KMS-11 (cell line): Measurements from ENCODE around the gene BMPER.

Experiments
- H2AFZ ChIP-seq: fragments of 200-600 bp; sonication (generic); 2 replicates; pipeline ENCODE4 v1.6.1; 2016; ENCODE audit warnings: antibody characterized with exemption, mixed run types, low read depth
- H3K27ac ChIP-seq: fragments of 200-600 bp; sonication (generic); 2 replicates; pipeline ENCODE4 v1.6.1; 2016; ENCODE audit warnings: mild to moderate bottlenecking, mixed run types
- H3K27me3 ChIP-seq: fragments of 200-600 bp; sonication (generic); 2 replicates; pipeline ENCODE4 v1.6.1; 2017; ENCODE audit warnings: mild to moderate bottlenecking, low read depth, mixed run types, moderate library complexity; ENCODE audit not compliant: insufficient read depth
- H3K36me3 ChIP-seq: fragments of 200-600 bp; sonication (generic); 2 replicates; pipeline ENCODE4 v1.6.1; 2017; ENCODE audit warnings: mild to moderate bottlenecking, mixed run types; ENCODE audit not compliant: insufficient read depth
- H3K4me1 ChIP-seq: fragments of 200-600 bp; sonication (generic); 2 replicates; pipeline ENCODE4 v1.6.1; 2016; ENCODE audit warnings: mild to moderate bottlenecking, low read depth, mixed run types; ENCODE audit not compliant: poor library complexity, severe bottlenecking
- H3K4me2 ChIP-seq: fragments of 200-600 bp; sonication (generic); 2 replicates; pipeline ENCODE4 v1.7.0; 2016; ENCODE audit warnings: mild to moderate bottlenecking, mixed run types
- H3K4me3 ChIP-seq: fragments of 200-600 bp; sonication (generic); IDR thresholded peaks from 2 replicates; pipeline ENCODE4 v1.6.1; 2017; ENCODE audit warnings: low read depth, low read length, mixed read lengths; ENCODE audit not compliant: insufficient read depth
- H3K79me2 ChIP-seq: fragments of 200-600 bp; sonication (generic); 2 replicates; pipeline ENCODE4 v1.6.1; 2016; ENCODE audit warnings: low read depth, mixed run types; ENCODE audit not compliant: insufficient read depth
- H3K9ac ChIP-seq: fragments of 200-600 bp; sonication (generic); 2 replicates; pipeline ENCODE4 v1.6.1; 2016; ENCODE audit warnings: mild to moderate bottlenecking, mixed run types
- H4K20me1 ChIP-seq: fragments of 200-600 bp; sonication (generic); 2 replicates; pipeline ENCODE4 v1.6.1; 2016; ENCODE audit warnings: mild to moderate bottlenecking, mixed run types; ENCODE audit not compliant: insufficient read depth
- TF ChIP-seq, protein P1 (sequence below): fragments of 200-600 bp; sonication (generic); conservative IDR thresholded peaks from 2 replicates; pipeline ENCODE4 v1.6.1; 2017; ENCODE audit warnings: low read depth, mild to moderate bottlenecking, antibody characterized with exemption, low read length, moderate library complexity, mixed read lengths

BMPER gene

DNA sequence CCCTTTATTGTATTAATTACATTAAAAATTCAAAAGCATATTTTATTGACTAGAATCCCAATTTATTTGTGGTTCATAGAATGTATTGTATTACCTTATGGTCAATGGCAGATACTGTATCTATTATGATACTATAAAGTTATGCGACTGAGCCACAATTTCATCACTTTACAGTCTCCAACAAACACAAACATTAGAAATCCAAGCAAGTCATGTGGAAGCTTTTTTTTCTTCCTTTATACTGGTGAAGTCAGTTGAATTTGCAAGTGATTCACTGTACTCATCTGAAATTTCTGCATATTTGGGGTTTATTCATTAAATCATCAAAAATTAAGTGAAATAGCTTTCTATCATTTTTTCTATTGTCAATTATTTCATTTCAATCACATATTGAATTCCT, 54.3 kb downstream of the BMPER start:
- no peaks in the 10 kb centered on the region for H3K4me1 ChIP-seq
- H3K4me2 ChIP-seq = no peak overlapping the region
- TF ChIP-seq, protein P1, sequence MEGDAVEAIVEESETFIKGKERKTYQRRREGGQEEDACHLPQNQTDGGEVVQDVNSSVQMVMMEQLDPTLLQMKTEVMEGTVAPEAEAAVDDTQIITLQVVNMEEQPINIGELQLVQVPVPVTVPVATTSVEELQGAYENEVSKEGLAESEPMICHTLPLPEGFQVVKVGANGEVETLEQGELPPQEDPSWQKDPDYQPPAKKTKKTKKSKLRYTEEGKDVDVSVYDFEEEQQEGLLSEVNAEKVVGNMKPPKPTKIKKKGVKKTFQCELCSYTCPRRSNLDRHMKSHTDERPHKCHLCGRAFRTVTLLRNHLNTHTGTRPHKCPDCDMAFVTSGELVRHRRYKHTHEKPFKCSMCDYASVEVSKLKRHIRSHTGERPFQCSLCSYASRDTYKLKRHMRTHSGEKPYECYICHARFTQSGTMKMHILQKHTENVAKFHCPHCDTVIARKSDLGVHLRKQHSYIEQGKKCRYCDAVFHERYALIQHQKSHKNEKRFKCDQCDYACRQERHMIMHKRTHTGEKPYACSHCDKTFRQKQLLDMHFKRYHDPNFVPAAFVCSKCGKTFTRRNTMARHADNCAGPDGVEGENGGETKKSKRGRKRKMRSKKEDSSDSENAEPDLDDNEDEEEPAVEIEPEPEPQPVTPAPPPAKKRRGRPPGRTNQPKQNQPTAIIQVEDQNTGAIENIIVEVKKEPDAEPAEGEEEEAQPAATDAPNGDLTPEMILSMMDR = no peak
- no peak overlapping the region for H2AFZ ChIP-seq
- no peak overlapping the region for H3K27ac ChIP-seq
- no peaks in the 10 kb centered on the region for H4K20me1 ChIP-seq
- H3K9ac ChIP-seq = no peak overlapping the region
- no peaks in the 10 kb centered on the region for H3K36me3 ChIP-seq
- H3K27me3 ChIP-seq = no peaks in the 10 kb centered on the region
- H3K79me2 ChIP-seq = no peaks in the 10 kb centered on the region
- no peak overlapping the region for H3K4me3 ChIP-seq

DNA sequence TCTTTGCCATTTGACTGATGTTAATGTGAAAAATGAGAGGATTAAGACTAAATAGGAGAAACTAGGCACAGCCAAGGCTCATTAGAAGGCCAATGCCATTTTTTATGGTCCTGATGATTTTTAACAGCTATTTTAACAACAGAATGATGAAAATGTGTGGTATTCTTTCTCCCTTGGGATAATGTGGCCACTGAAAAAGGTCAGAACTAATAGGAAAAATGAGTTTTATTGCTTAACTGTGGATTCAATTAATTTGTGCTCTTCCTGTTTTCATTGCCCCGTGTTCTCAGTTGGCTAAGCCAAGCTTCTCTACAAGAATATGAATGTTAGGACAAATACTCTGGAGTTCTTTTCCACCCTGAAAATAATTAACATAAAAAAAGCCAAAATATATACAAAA, 56.6 kb downstream of the BMPER start:
- no peaks in the 10 kb centered on the region for H3K79me2 ChIP-seq
- H3K4me1 ChIP-seq = no peaks in the 10 kb centered on the region
- H3K9ac ChIP-seq = no peak overlapping the region
- no peaks in the 10 kb centered on the region for H3K27me3 ChIP-seq
- no peak overlapping the region for H3K4me3 ChIP-seq
- TF ChIP-seq, protein P1 = no peak
- no peak overlapping the region for H2AFZ ChIP-seq
- H3K4me2 ChIP-seq = no peak overlapping the region
- H4K20me1 ChIP-seq = no peaks in the 10 kb centered on the region
- H3K36me3 ChIP-seq = no peaks in the 10 kb centered on the region
- no peak overlapping the region for H3K27ac ChIP-seq

DNA sequence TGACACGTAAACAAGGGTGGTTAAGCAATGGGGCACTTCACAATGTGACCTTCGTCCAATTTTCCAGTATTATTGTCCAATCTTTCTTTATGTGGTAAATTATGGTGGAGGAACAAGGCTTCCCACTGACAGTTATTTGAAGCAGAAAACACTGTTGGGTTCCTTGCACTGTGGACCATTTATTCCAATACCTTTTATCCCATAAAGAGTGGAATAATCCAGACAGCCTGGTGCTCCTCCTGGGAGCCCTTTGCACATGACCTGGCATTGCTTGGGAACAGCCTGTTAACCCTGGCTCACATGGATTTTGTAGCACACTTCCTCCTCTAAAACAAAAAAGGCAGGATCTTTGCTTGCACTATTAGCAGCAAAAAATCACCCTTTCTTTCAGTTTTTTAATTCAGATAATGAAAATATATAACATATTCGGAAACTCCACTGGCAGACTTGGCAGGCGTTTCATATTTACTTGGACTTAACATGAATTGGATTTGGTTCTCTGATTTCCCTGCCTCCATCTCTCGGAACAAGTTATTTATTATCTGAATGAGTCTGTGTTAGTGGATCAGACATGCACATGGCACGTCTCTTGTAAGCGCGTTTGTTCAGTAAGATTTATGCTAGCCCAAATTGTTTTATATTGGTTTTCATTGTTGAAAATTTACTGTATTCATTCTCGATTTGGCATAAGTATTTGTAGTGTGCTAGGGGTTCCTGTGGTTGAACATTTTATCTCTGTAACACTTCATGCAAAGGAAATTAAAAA, 59.3 kb downstream of the BMPER start:
- Histone ChIP-seq H4K20me1 (no peaks in the 10 kb centered on the region), H3K9ac (no peak overlapping the region), H3K4me2 (no peak overlapping the region), H3K4me1 (no peaks in the 10 kb centered on the region), H3K27me3 (no peaks in the 10 kb centered on the region), H3K36me3 (no peaks in the 10 kb centered on the region), H3K4me3 (no peak overlapping the region), H2AFZ (no peak overlapping the region), H3K79me2 (no peaks in the 10 kb centered on the region), H3K27ac (no peak overlapping the region)
- TF ChIP-seq, protein P1 = no peak

DNA sequence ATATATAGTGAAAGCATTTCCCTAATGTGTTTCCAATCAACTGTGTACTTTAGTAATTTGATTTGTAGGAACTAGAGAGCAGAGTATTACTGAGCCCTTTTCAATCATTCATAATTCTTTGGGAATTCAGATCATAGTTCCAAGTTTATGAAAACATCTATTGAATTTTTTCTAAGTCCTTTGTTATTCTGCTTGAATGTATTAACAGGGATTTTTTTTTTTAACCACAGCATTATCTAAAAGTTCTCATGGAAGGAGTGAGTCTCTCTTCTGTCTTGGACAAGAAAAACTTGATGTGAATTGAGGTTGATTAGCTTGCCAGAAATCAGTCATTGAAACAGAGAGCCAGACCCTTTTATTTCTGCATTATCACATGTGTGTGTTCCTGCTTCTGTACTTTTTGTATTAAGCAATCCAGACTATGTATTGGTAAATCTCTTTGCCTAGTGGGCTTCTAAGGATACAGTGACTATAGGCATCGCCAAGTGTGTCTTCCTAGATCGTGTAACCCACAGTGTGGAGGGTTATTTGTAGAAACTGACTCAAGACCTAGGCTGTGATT, 59.9 kb downstream of the BMPER start:
- Histone ChIP-seq H3K4me2 (no peak overlapping the region), H4K20me1 (no peaks in the 10 kb centered on the region), H3K27me3 (no peaks in the 10 kb centered on the region), H3K9ac (no peak overlapping the region), H3K4me1 (no peaks in the 10 kb centered on the region), H3K27ac (no peak overlapping the region), H3K4me3 (no peak overlapping the region), H2AFZ (no peak overlapping the region), H3K79me2 (no peaks in the 10 kb centered on the region), H3K36me3 (no peaks in the 10 kb centered on the region)
- TF ChIP-seq, protein P1 = no peak
